ENCODE measurements around the gene ENAH. TPM values are rescaled to one million over a fixed set of nuclear protein-coding genes. Genes with fewer than 3 reads are reported as not detected.
A peak's percentile ranks its signal among the peaks of the same experiment; 100 is the strongest.
"Not testable (repeated sequence)": the region's sequence is repeated elsewhere in the genome, so short reads cannot be mapped to it uniquely, and the experiment has no call there.

Gene ENAH
- polyA plus RNA-seq, 1 of the 3 experiments (the other 2 are of a cell fraction), result 48.9 TPM

DNA sequence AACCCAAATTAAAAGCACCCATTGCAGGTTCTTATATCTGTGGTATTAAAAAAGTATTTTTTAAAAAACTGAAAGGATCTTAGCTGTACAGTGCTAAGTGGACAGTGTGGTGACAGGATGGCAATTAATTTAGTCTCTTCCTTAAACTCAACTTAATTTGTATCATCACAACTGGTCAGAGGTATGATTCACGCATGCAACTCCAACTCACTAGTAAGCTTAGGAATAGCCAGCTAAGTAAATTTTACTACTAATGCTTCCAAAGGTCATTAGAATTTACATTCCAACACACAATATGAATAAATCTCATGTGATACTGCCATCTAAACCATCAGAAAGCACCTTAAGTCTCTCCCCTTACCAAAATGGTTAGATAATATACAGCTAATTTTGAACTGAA is 35.4 kb downstream of the ENAH start:
- peaks cover 23% of the 10 kb centered on the region for H3F3A ChIP-seq (replicated peaks; ENCODE audit: insufficient read depth)
- ChIA-PET CTCF (interaction anchor here (1.3 kb wide), 1 partner anchor 135 kb away, joined by 3 read pairs; no protein-coding TSS in a partner anchor), POLR2A (no interaction called here)
- no peak overlapping the region for H3K4me3 ChIP-seq (ENCODE audit: low read depth in 2 of 2, low read length in 1 of 2)
- no peaks in the 10 kb centered on the region for H3K27me3 ChIP-seq (ENCODE audit: insufficient read depth)
- peaks cover 5 to 12% of the 10 kb centered on the region in 2 experiments for H3K4me1 ChIP-seq (ENCODE audit: control insufficient read depth in 1 of 2, insufficient read depth in 2 of 2, low read depth in 1 of 2, low read length in 1 of 2)
- no peak overlapping the region for H3K9ac ChIP-seq
- peak overlapping the region; percentile 23 to 24; a peak in 2 of 4 replicates for H3K27ac ChIP-seq (ENCODE audit: low read depth in 2 of 2, low read length in 1 of 2)
- H2AFZ ChIP-seq (ENCODE audit: low read depth), result no peak overlapping the region
- TF ChIP-seq, protein P1, sequence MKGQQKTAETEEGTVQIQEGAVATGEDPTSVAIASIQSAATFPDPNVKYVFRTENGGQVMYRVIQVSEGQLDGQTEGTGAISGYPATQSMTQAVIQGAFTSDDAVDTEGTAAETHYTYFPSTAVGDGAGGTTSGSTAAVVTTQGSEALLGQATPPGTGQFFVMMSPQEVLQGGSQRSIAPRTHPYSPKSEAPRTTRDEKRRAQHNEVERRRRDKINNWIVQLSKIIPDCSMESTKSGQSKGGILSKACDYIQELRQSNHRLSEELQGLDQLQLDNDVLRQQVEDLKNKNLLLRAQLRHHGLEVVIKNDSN (IDR thresholded peaks at IDR 0.05; ENCODE audit: borderline replicate concordance, low read depth), result no peak
- no peak for TF ChIP-seq RFX5 (IDR thresholded peaks at IDR 0.05; ENCODE audit: low read length)
- no peak for TF ChIP-seq NFIC (IDR thresholded peaks at IDR 0.05; ENCODE audit: borderline replicate concordance)
- TF ChIP-seq POLR2AphosphoS5 (IDR thresholded peaks at IDR 0.05; ENCODE audit: low read depth, low read length), result no peak
- TF ChIP-seq MXI1 (IDR thresholded peaks at IDR 0.05; ENCODE audit: low read depth, low read length), result no peak
- TF ChIP-seq FOXJ3 (CRISPR knock-in tag; IDR thresholded peaks at IDR 0.05), result no peak
- TF ChIP-seq, protein P2, sequence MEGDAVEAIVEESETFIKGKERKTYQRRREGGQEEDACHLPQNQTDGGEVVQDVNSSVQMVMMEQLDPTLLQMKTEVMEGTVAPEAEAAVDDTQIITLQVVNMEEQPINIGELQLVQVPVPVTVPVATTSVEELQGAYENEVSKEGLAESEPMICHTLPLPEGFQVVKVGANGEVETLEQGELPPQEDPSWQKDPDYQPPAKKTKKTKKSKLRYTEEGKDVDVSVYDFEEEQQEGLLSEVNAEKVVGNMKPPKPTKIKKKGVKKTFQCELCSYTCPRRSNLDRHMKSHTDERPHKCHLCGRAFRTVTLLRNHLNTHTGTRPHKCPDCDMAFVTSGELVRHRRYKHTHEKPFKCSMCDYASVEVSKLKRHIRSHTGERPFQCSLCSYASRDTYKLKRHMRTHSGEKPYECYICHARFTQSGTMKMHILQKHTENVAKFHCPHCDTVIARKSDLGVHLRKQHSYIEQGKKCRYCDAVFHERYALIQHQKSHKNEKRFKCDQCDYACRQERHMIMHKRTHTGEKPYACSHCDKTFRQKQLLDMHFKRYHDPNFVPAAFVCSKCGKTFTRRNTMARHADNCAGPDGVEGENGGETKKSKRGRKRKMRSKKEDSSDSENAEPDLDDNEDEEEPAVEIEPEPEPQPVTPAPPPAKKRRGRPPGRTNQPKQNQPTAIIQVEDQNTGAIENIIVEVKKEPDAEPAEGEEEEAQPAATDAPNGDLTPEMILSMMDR (IDR thresholded peaks at IDR 0.05), result no peak
- no peak for TF ChIP-seq TCF12 (IDR thresholded peaks at IDR 0.05)
- TF ChIP-seq, protein P3, sequence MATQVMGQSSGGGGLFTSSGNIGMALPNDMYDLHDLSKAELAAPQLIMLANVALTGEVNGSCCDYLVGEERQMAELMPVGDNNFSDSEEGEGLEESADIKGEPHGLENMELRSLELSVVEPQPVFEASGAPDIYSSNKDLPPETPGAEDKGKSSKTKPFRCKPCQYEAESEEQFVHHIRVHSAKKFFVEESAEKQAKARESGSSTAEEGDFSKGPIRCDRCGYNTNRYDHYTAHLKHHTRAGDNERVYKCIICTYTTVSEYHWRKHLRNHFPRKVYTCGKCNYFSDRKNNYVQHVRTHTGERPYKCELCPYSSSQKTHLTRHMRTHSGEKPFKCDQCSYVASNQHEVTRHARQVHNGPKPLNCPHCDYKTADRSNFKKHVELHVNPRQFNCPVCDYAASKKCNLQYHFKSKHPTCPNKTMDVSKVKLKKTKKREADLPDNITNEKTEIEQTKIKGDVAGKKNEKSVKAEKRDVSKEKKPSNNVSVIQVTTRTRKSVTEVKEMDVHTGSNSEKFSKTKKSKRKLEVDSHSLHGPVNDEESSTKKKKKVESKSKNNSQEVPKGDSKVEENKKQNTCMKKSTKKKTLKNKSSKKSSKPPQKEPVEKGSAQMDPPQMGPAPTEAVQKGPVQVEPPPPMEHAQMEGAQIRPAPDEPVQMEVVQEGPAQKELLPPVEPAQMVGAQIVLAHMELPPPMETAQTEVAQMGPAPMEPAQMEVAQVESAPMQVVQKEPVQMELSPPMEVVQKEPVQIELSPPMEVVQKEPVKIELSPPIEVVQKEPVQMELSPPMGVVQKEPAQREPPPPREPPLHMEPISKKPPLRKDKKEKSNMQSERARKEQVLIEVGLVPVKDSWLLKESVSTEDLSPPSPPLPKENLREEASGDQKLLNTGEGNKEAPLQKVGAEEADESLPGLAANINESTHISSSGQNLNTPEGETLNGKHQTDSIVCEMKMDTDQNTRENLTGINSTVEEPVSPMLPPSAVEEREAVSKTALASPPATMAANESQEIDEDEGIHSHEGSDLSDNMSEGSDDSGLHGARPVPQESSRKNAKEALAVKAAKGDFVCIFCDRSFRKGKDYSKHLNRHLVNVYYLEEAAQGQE (IDR thresholded peaks at IDR 0.05; ENCODE audit: low read depth, low read length), result no peak
- H3K9me2 ChIP-seq, result no peaks in the 10 kb centered on the region
- peaks cover 100% of the 10 kb centered on the region for H3K79me2 ChIP-seq (ENCODE audit: insufficient read depth)
- no peaks in the 10 kb centered on the region for H3K36me3 ChIP-seq (replicated peaks in 1 of 2; ENCODE audit: control insufficient read depth in 1 of 2, insufficient read depth in 2 of 2, low read length in 1 of 2)
- H3K4me2 ChIP-seq, result no peak overlapping the region
- no peak for DNase-seq
- 90% methylated on average over 1 of the region's 1 CpG for WGBS (ENCODE audit: low lambda C conversion rate)
- H4K20me1 ChIP-seq (ENCODE audit: insufficient read depth), result peaks cover 81% of the 10 kb centered on the region
- H3K9me3 ChIP-seq, result no peaks in the 10 kb centered on the region

GRCh38 chr1:225615403-225615790 is 37.5 kb downstream of the ENAH start:
- Histone ChIP-seq H3K4me1 (ENCODE audit: control insufficient read depth in 1 of 2, insufficient read depth in 2 of 2, low read depth in 1 of 2, low read length in 1 of 2) (peaks cover 5 to 12% of the 10 kb centered on the region in 2 experiments), H4K20me1 (ENCODE audit: insufficient read depth) (peaks cover 82% of the 10 kb centered on the region), H3K79me2 (ENCODE audit: insufficient read depth) (peaks cover 100% of the 10 kb centered on the region), H3F3A (replicated peaks; ENCODE audit: insufficient read depth) (peaks cover 33% of the 10 kb centered on the region)
- DNase-seq; H3K9me2 ChIP-seq; H3K27me3 ChIP-seq (ENCODE audit: insufficient read depth); H3K36me3 ChIP-seq (replicated peaks in 1 of 2; ENCODE audit: control insufficient read depth in 1 of 2, insufficient read depth in 2 of 2, low read length in 1 of 2); H3K9ac ChIP-seq; H3K27ac ChIP-seq (ENCODE audit: low read depth in 2 of 2, low read length in 1 of 2); H3K9me3 ChIP-seq; H3K4me2 ChIP-seq; CTCF ChIA-PET; H2AFZ ChIP-seq (ENCODE audit: low read depth); POLR2A ChIA-PET; H3K4me3 ChIP-seq (ENCODE audit: low read depth in 2 of 2, low read length in 1 of 2): not testable (repeated sequence)
- no CpG with 5 or more reads among the region's 29 CpGs for WGBS (ENCODE audit: low lambda C conversion rate)
